Neural cell (in vitro differentiated cells): Measurements from ENCODE around the gene SLC22A23. TPM values are rescaled to one million over a fixed set of nuclear protein-coding genes. Genes with fewer than 3 reads are reported as not detected.

ENCODE experiments used
- H2AFZ ChIP-seq: fragments of 200-600, 300-800 bp; sonication (generic), shearing (Covaris generic); 2 replicates; pipeline ENCODE4 v1.6.0; 2014; ENCODE audit warnings: low read depth, mild to moderate bottlenecking, antibody characterized with exemption, low read length, moderate library complexity
- H3F3A ChIP-seq: fragments of 200-600 bp; shearing (Covaris generic); 2 replicates; pipeline ENCODE4 v1.6.1; 2016; ENCODE audit warnings: mild to moderate bottlenecking, moderate library complexity, mixed read lengths, antibody characterized with exemption, low read length; ENCODE audit not compliant: insufficient read depth, poor library complexity, severe bottlenecking
- H3K27ac ChIP-seq: fragments of 200-600, 300-800 bp; sonication (generic), shearing (Covaris generic); 2 replicates; pipeline ENCODE4 v1.5.1; 2014; ENCODE audit warnings: mild to moderate bottlenecking, low read length, moderate library complexity
- H3K27me3 ChIP-seq: fragments of 300-800, 200-600 bp; sonication (generic), shearing (Covaris generic); 2 replicates; pipeline ENCODE4 v1.6.0; 2014; ENCODE audit warnings: mild to moderate bottlenecking, low read depth, low read length, moderate library complexity; ENCODE audit not compliant: insufficient read depth
- H3K36me3 ChIP-seq: fragments of 300-800, 200-600 bp; sonication (generic), shearing (Covaris generic); 2 replicates; pipeline ENCODE4 v1.5.1; 2014; ENCODE audit warnings: mild to moderate bottlenecking, antibody characterized with exemption, low read length, moderate library complexity; ENCODE audit not compliant: insufficient read depth
- H3K4me2 ChIP-seq: fragments of 300-800, 200-600 bp; sonication (generic), shearing (Covaris generic); 2 replicates; pipeline ENCODE4 v1.6.0; 2014; ENCODE audit warnings: mild to moderate bottlenecking, low read length
- H3K4me3 ChIP-seq: fragments of 300-800, 200-600 bp; sonication (generic), shearing (Covaris generic); 2 replicates; pipeline ENCODE4 v1.5.1; 2014; ENCODE audit warnings: mild to moderate bottlenecking, low read length, moderate library complexity
- H3K79me2 ChIP-seq: fragments of 200-600 bp; shearing (Covaris generic); replicated peaks from 2 replicates; pipeline ENCODE4 v1.6.0; 2014; ENCODE audit warnings: mild to moderate bottlenecking, low read length, moderate library complexity; ENCODE audit not compliant: insufficient read depth
- H3K9ac ChIP-seq: fragments of 300-800, 200-600 bp; sonication (generic), shearing (Covaris generic); 2 replicates; pipeline ENCODE4 v1.6.1; 2016; ENCODE audit warnings: mild to moderate bottlenecking, low read length, mixed read lengths
- H3K9me2 ChIP-seq: fragments of 200-600 bp; shearing (Covaris generic); 2 replicates; pipeline ENCODE4 v1.6.1; 2016; ENCODE audit warnings: mild to moderate bottlenecking, low read length, mixed read lengths; ENCODE audit not compliant: insufficient read depth
- H3K9me3 ChIP-seq: fragments of 200-600, 300-800 bp; sonication (generic), shearing (Covaris generic); 2 replicates; pipeline ENCODE4 v1.6.1; 2016; ENCODE audit warnings: mild to moderate bottlenecking, mixed run types, low read length, moderate library complexity, mixed read lengths
- H4K20me1 ChIP-seq: fragments of 200-600 bp; shearing (Covaris generic); 2 replicates; pipeline ENCODE4 v1.6.1; 2016; ENCODE audit warnings: mild to moderate bottlenecking, mixed run types; ENCODE audit not compliant: insufficient read depth
- EP300 ChIP-seq: fragments of 450-650 bp; conservative IDR thresholded peaks from 2 replicates; pipeline ENCODE4 v1.6.1; 2014; ENCODE audit warnings: antibody characterized with exemption, mild to moderate bottlenecking, moderate library complexity; ENCODE audit not compliant: poor library complexity, severe bottlenecking
- EZH2 ChIP-seq: fragments of 200-600, 300-800 bp; shearing (Covaris generic), sonication (generic); IDR thresholded peaks from 2 replicates; pipeline ENCODE4 v1.6.1; 2014; ENCODE audit warnings: antibody characterized with exemption, low read length, borderline replicate concordance, mild to moderate bottlenecking; ENCODE audit not compliant: insufficient read depth, poor library complexity, severe bottlenecking
- MXI1 ChIP-seq: fragments of 450-650 bp; conservative IDR thresholded peaks from 2 replicates; pipeline ENCODE4 v1.6.1; 2014; ENCODE audit warnings: antibody characterized with exemption, mild to moderate bottlenecking; ENCODE audit not compliant: poor library complexity, severe bottlenecking
- POLR2AphosphoS5 ChIP-seq: IDR thresholded peaks from 2 replicates; pipeline ENCODE4 v1.6.1; 2012
- RAD21 ChIP-seq: fragments of 450-650 bp; conservative IDR thresholded peaks from 2 replicates; pipeline ENCODE4 v1.6.1; 2014; ENCODE audit warnings: antibody characterized with exemption, mild to moderate bottlenecking, moderate library complexity
- SMC3 ChIP-seq: fragments of 450-650 bp; conservative IDR thresholded peaks from 2 replicates; pipeline ENCODE4 v1.6.1; 2014; ENCODE audit warnings: antibody characterized with exemption, mild to moderate bottlenecking, moderate library complexity; ENCODE audit not compliant: poor library complexity
- TAF1 ChIP-seq: IDR thresholded peaks from 2 replicates; pipeline ENCODE4 v1.6.1; 2012; ENCODE audit warnings: low read depth
- polyA plus RNA-seq: library from polyadenylated mRNA; depleted of rRNA; stranded (reverse); fragments of >200 nt; gene quantifications from 2 replicates; pipeline ENCODE4 v1.2.3, GENCODE V29; 2014
- TF ChIP-seq, protein P1 (sequence below): IDR thresholded peaks from 2 replicates; pipeline ENCODE4 v1.6.1; 2012; ENCODE audit warnings: borderline replicate concordance
- TF ChIP-seq, protein P2 (sequence below): fragments of 450-650 bp; IDR thresholded peaks from 2 replicates; pipeline ENCODE4 v1.5.1; 2014; ENCODE audit warnings: antibody characterized with exemption, mild to moderate bottlenecking, moderate library complexity; ENCODE audit not compliant: poor library complexity, severe bottlenecking

SLC22A23 gene
- polyA plus RNA-seq, 1 donor from 2014 or later = 8.8 TPM

DNA sequence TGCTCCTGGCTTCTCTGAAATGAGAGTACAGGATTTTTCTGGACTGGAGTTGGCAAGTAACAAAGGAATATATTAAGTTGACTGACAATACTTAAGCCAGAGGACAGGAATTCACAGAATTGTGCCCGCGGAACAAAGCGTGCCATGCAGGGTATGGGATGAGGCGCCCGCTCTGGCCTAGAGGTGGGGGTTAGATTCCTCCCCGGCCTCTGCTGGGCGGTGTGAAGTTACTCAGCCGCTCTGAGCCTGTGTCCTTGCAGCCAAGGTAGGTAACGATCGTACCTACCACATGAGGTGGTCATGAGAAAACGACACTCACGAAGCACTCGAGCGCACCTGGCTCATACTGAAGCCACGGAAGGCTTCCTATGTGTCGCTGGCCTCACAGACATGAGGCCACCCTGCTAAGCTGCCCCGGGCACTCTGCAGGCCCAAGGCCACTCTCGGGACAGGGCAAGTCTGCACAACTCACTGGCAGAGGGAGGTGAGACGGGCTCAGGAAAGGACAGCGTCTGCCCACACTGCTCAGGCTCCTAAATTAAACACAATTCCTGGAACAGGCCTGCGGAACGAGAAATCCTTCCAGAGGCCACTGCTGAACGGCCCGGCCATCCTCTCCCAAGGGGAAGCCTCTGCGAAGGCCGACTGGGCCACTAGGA, 127.3 kb downstream of the SLC22A23 start:
- no peaks in the 10 kb centered on the region for H3K9me3 ChIP-seq
- no peaks in the 10 kb centered on the region for H3K79me2 ChIP-seq
- no peaks in the 10 kb centered on the region for H3K27me3 ChIP-seq
- no peak overlapping the region for H3K4me2 ChIP-seq
- no peak overlapping the region for H2AFZ ChIP-seq
- no peaks in the 10 kb centered on the region for H3K36me3 ChIP-seq
- no peak overlapping the region for H3K9ac ChIP-seq
- H3F3A ChIP-seq = no peaks in the 10 kb centered on the region
- H3K4me3 ChIP-seq = no peak overlapping the region
- no peak for TF ChIP-seq RAD21
- no peak for TF ChIP-seq EZH2
- TF ChIP-seq SMC3 = no peak
- TF ChIP-seq TAF1 = no peak
- TF ChIP-seq MXI1 = no peak
- no peak for TF ChIP-seq POLR2AphosphoS5
- no peak for TF ChIP-seq EP300
- TF ChIP-seq, protein P1, sequence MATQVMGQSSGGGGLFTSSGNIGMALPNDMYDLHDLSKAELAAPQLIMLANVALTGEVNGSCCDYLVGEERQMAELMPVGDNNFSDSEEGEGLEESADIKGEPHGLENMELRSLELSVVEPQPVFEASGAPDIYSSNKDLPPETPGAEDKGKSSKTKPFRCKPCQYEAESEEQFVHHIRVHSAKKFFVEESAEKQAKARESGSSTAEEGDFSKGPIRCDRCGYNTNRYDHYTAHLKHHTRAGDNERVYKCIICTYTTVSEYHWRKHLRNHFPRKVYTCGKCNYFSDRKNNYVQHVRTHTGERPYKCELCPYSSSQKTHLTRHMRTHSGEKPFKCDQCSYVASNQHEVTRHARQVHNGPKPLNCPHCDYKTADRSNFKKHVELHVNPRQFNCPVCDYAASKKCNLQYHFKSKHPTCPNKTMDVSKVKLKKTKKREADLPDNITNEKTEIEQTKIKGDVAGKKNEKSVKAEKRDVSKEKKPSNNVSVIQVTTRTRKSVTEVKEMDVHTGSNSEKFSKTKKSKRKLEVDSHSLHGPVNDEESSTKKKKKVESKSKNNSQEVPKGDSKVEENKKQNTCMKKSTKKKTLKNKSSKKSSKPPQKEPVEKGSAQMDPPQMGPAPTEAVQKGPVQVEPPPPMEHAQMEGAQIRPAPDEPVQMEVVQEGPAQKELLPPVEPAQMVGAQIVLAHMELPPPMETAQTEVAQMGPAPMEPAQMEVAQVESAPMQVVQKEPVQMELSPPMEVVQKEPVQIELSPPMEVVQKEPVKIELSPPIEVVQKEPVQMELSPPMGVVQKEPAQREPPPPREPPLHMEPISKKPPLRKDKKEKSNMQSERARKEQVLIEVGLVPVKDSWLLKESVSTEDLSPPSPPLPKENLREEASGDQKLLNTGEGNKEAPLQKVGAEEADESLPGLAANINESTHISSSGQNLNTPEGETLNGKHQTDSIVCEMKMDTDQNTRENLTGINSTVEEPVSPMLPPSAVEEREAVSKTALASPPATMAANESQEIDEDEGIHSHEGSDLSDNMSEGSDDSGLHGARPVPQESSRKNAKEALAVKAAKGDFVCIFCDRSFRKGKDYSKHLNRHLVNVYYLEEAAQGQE = no peak
- TF ChIP-seq, protein P2, sequence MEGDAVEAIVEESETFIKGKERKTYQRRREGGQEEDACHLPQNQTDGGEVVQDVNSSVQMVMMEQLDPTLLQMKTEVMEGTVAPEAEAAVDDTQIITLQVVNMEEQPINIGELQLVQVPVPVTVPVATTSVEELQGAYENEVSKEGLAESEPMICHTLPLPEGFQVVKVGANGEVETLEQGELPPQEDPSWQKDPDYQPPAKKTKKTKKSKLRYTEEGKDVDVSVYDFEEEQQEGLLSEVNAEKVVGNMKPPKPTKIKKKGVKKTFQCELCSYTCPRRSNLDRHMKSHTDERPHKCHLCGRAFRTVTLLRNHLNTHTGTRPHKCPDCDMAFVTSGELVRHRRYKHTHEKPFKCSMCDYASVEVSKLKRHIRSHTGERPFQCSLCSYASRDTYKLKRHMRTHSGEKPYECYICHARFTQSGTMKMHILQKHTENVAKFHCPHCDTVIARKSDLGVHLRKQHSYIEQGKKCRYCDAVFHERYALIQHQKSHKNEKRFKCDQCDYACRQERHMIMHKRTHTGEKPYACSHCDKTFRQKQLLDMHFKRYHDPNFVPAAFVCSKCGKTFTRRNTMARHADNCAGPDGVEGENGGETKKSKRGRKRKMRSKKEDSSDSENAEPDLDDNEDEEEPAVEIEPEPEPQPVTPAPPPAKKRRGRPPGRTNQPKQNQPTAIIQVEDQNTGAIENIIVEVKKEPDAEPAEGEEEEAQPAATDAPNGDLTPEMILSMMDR = no peak
- no peaks in the 10 kb centered on the region for H3K9me2 ChIP-seq
- H3K27ac ChIP-seq = no peak overlapping the region
- no peaks in the 10 kb centered on the region for H4K20me1 ChIP-seq

DNA sequence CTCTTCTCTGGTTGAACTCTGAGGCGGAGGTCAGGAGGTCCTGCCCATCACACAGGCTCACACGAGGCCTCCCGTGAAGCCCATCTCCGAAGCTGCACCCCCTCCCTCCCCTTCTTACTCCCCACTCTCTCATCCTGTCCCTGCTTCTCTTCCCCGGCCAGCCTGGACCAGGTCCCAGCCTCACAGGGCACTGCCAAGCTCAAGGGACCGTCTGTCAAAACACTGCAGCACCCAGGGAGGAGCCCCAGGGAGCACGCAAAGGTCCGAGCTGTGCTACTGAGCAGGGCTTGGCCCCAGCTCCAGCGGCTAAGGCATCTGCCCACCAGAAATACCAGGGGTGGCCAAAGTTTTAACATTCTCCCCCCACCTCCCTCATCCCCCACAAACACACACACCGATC, 128.1 kb downstream of the SLC22A23 start:
- Histone ChIP-seq H3K27ac (no peak overlapping the region), H3K9me2 (no peaks in the 10 kb centered on the region), H3K9ac (no peak overlapping the region), H4K20me1 (no peaks in the 10 kb centered on the region), H3K79me2 (no peaks in the 10 kb centered on the region), H2AFZ (no peak overlapping the region), H3K36me3 (no peaks in the 10 kb centered on the region), H3K4me2 (no peak overlapping the region), H3K9me3 (no peaks in the 10 kb centered on the region), H3F3A (no peaks in the 10 kb centered on the region), H3K4me3 (no peak overlapping the region), H3K27me3 (no peaks in the 10 kb centered on the region)
- TF ChIP-seq POLR2AphosphoS5 (no peak), EP300 (no peak)
- TF ChIP-seq, protein P1 = no peak
